ENCODE results near the gene OCA2.

DNA sequence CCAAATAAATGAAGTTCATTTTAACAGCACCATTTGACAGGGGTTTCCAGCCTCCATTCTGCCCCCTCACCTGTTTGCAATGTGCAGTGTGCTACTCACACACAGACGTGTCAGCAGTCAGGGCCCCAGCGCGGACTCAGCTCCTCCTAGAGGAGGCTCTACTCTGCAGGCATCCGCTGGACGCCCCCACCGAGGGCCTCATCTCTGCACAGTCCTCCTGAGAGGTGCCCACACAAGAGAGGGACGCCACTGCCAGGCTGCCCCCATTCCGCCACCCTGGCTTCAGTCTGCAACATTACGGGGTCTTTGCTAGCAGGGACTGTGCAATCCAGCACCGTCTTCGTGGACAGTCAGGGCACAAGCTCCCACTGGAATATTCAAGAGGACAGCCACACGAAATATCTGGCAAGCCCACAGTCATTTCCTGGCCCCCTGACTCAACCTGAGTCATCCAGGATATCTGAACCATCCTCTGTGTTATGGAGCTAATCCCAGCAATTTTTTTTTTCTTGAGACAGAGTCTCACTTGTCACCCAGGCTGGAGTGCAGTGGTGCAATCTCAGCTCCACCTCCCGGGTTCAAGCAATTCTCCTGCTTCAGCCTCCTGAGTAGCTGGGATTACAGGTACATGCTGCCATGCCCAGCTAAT is 255.0 kb downstream of the OCA2 start:
- TF ChIP-seq, protein P1, sequence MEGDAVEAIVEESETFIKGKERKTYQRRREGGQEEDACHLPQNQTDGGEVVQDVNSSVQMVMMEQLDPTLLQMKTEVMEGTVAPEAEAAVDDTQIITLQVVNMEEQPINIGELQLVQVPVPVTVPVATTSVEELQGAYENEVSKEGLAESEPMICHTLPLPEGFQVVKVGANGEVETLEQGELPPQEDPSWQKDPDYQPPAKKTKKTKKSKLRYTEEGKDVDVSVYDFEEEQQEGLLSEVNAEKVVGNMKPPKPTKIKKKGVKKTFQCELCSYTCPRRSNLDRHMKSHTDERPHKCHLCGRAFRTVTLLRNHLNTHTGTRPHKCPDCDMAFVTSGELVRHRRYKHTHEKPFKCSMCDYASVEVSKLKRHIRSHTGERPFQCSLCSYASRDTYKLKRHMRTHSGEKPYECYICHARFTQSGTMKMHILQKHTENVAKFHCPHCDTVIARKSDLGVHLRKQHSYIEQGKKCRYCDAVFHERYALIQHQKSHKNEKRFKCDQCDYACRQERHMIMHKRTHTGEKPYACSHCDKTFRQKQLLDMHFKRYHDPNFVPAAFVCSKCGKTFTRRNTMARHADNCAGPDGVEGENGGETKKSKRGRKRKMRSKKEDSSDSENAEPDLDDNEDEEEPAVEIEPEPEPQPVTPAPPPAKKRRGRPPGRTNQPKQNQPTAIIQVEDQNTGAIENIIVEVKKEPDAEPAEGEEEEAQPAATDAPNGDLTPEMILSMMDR (IDR thresholded peaks at IDR 0.05): no peak
- TF ChIP-seq POLR2A (IDR thresholded peaks at IDR 0.05): no peak

Data from prostate gland (tissue), 2 donors.